GM12878 (cell line): ENCODE measurements around the gene GOLGA7B. TPM values are rescaled to one million over a fixed set of nuclear protein-coding genes. Genes with fewer than 3 reads are reported as not detected.

ENCODE experiments used
- ATAC-seq: fragments of 200-7000 bp; cut with Tn5 transposase; 3 replicates; pipeline ENCODE4 v1.9.1; 2020; ENCODE audit warnings: mild to moderate bottlenecking, moderate library complexity
- BruUV-seq: library from RNA; stranded (reverse); fragments of 400-500 nt; replicated peaks from 2 replicates; lab custom pipeline; 2021; lab: Mats Ljungman, UMichigan
- CTCF ChIA-PET: fragments of 300-600 bp; sonication (Branson Sonifier 250); formaldehyde crosslinking; extraction: SDS; loops from one replicate; lab custom pipeline; 2021; ENCODE audit warnings: inconsistent platforms; lab: Yijun Ruan, JAX
- POLR2A ChIA-PET: fragments of 350-600 bp; formaldehyde crosslinking; extraction: SDS; loops from one replicate; lab custom pipeline; 2021; ENCODE audit warnings: inconsistent platforms; lab: Charles Lee
- RAD21 ChIA-PET: fragments of 300-600 bp; sonication (Branson Sonifier 250); formaldehyde crosslinking; loops from one replicate; lab custom pipeline; 2023; ENCODE audit warnings: antibody characterized with exemption; ENCODE audit not compliant: unreplicated experiment; lab: Charles Lee
- SMC1A ChIA-PET: fragments of 300-600 bp; sonication (Branson Sonifier 250); formaldehyde crosslinking; loops from one replicate; lab custom pipeline; 2023; ENCODE audit not compliant: unreplicated experiment, uncharacterized antibody; lab: Charles Lee
- DNase-seq: peaks from one replicate; pipeline ENCODE4 v3.0.0-alpha.2; 2011; ENCODE audit warnings: low read depth, low spot score
- FAIRE-seq: peaks from 3 replicates; lab custom pipeline; 2011; peaks lifted over from hg19 to GRCh38; lab: Jason Lieb, UNC
- H2AFZ ChIP-seq: 2 replicates; pipeline ENCODE4 v1.6.0; 2011; ENCODE audit warnings: low read depth, low read length, control low read depth; ENCODE audit not compliant: control insufficient read depth
- H3K27ac ChIP-seq: 2 replicates; pipeline ENCODE4 v1.5.1; 2011; ENCODE audit warnings: control low read depth; ENCODE audit not compliant: control insufficient read depth, insufficient read depth
- H3K27me3 ChIP-seq, 2 experiments: replicated peaks in 1 of 2; 2 replicates each; pipeline versions ENCODE4 v1.6.0 to v1.6.1; 2011; ENCODE audit warnings: low read length in 1 of 2; ENCODE audit not compliant: control insufficient read depth in 2 of 2, insufficient read depth in 2 of 2
- H3K36me3 ChIP-seq, 2 experiments: 2 replicates each; pipeline ENCODE4 v1.5.1; 2011; ENCODE audit warnings: low read length in 1 of 2; ENCODE audit not compliant: control insufficient read depth in 2 of 2, insufficient read depth in 2 of 2
- H3K4me1 ChIP-seq: 2 replicates; pipeline ENCODE4 v1.6.1; 2011; ENCODE audit warnings: mild to moderate bottlenecking, low read length, moderate library complexity, mixed read lengths; ENCODE audit not compliant: control insufficient read depth, insufficient read depth
- H3K4me2 ChIP-seq: 2 replicates; pipeline ENCODE4 v1.6.0; 2011; ENCODE audit warnings: control low read depth; ENCODE audit not compliant: control insufficient read depth, insufficient read depth
- H3K4me3 ChIP-seq: fragments of 200-600 bp; sonication (generic); 2 replicates; pipeline ENCODE4 v1.5.1; 2016
- H3K79me2 ChIP-seq: 2 replicates; pipeline ENCODE4 v1.6.0; 2011; ENCODE audit warnings: low read length; ENCODE audit not compliant: control insufficient read depth, insufficient read depth
- H3K9ac ChIP-seq: 2 replicates; pipeline ENCODE4 v1.8.0; 2011; ENCODE audit warnings: low read length, control low read depth, mixed read lengths; ENCODE audit not compliant: control insufficient read depth, insufficient read depth
- H3K9me3 ChIP-seq: replicated peaks from 3 replicates; pipeline ENCODE4 v1.5.1; 2011; ENCODE audit warnings: mild to moderate bottlenecking, low read length; ENCODE audit not compliant: control insufficient read depth, insufficient read depth
- H4K20me1 ChIP-seq: 2 replicates; pipeline ENCODE4 v1.6.0; 2011; ENCODE audit not compliant: control insufficient read depth, insufficient read depth
- CREM ChIP-seq: IDR thresholded peaks from 2 replicates; pipeline ENCODE4 v1.6.1; 2014; ENCODE audit warnings: antibody characterized with exemption, low read depth
- EED ChIP-seq: sonication (generic); IDR thresholded peaks from 2 replicates; pipeline ENCODE4 v1.6.1; 2016; ENCODE audit warnings: antibody characterized with exemption, low read depth
- HCFC1 ChIP-seq: fragments of 150-350 bp; IDR thresholded peaks from 2 replicates; pipeline ENCODE4 v1.6.1; 2014; ENCODE audit warnings: low read length
- KDM1A ChIP-seq: fragments of 200-600 bp; sonication (generic); IDR thresholded peaks from 2 replicates; pipeline ENCODE4 v1.6.1; 2016; ENCODE audit warnings: borderline replicate concordance
- MEF2A ChIP-seq: IDR thresholded peaks from 2 replicates; pipeline ENCODE4 v1.6.1; 2011; ENCODE audit warnings: low read depth, mild to moderate bottlenecking, low read length, moderate library complexity; ENCODE audit not compliant: insufficient read depth
- NKRF ChIP-seq: fragments of 450-650 bp; conservative IDR thresholded peaks from 2 replicates; pipeline ENCODE4 v1.6.1; 2017; ENCODE audit warnings: mild to moderate bottlenecking, moderate library complexity
- PML ChIP-seq: IDR thresholded peaks from 2 replicates; pipeline ENCODE4 v1.6.1; 2012; ENCODE audit warnings: low read length, inconsistent platforms
- RCOR1 ChIP-seq: conservative IDR thresholded peaks from 2 replicates; pipeline ENCODE4 v1.6.1; 2012; ENCODE audit warnings: low read depth, low read length, improper control_type of control experiment
- SKIL ChIP-seq: fragments of 450-650 bp; IDR thresholded peaks from 2 replicates; pipeline ENCODE4 v1.6.1; 2017; ENCODE audit warnings: mild to moderate bottlenecking, low read depth, inconsistent platforms; ENCODE audit not compliant: poor library complexity, severe bottlenecking
- SREBF1 ChIP-seq: IDR thresholded peaks from 2 replicates; pipeline ENCODE4 v1.6.1; 2012; ENCODE audit warnings: mild to moderate bottlenecking, low read length
- STAT1 ChIP-seq: fragments of 450-650 bp; conservative IDR thresholded peaks from 2 replicates; pipeline ENCODE4 v1.6.1; 2014; ENCODE audit warnings: antibody characterized with exemption, mild to moderate bottlenecking
- SUZ12 ChIP-seq: fragments of 200-600 bp; sonication (generic); IDR thresholded peaks from one replicate; pipeline ENCODE4 v1.6.1; 2018; ENCODE audit warnings: antibody characterized with exemption, mild to moderate bottlenecking; ENCODE audit not compliant: unreplicated experiment
- TAF1 ChIP-seq: IDR thresholded peaks from 2 replicates; pipeline ENCODE4 v1.6.1; 2011; ENCODE audit warnings: mild to moderate bottlenecking, low read depth, low read length, borderline replicate concordance
- TCF12 ChIP-seq: IDR thresholded peaks from 2 replicates; pipeline ENCODE4 v1.6.1; 2011; ENCODE audit warnings: low read depth, mild to moderate bottlenecking, low read length
- USF1 ChIP-seq: IDR thresholded peaks from 2 replicates; pipeline ENCODE4 v1.6.1; 2011; ENCODE audit warnings: borderline replicate concordance, low read depth, mild to moderate bottlenecking, moderate library complexity, mixed read lengths, low read length; ENCODE audit not compliant: insufficient read depth; ENCODE audit errors: extremely low read length
- WRNIP1 ChIP-seq: IDR thresholded peaks from 2 replicates; pipeline ENCODE4 v1.6.1; 2011; ENCODE audit warnings: low read depth, low read length, improper control_type of control experiment, borderline replicate concordance
- ZNF622 ChIP-seq: fragments of 450-650 bp; IDR thresholded peaks from 2 replicates; pipeline ENCODE4 v1.6.1; 2017; ENCODE audit warnings: mild to moderate bottlenecking, inconsistent platforms
- WGBS: methylation state at CpG from one replicate; pipeline ENCODE4 v1.1.6; 2016; ENCODE audit warnings: low lambda C conversion rate; ENCODE audit not compliant: insufficient replicate concordance, insufficient coverage; ENCODE audit errors: missing lambda C conversion rate; 5-methylcytosine and 5-hydroxymethylcytosine counted together
- in situ Hi-C: fragments of 300-500 bp; cut with MboI; formaldehyde crosslinking; loops from 9 replicates; pipeline ENCODE4 v1.14.3; 2018; ENCODE audit warnings: mixed read lengths
- intact Hi-C: fragments of 100-400 bp; cut with micrococcal nuclease; formaldehyde crosslinking; loops from one replicate; pipeline ENCODE4 v1.14.2; 2022; ENCODE audit not compliant: unreplicated experiment
- polyA plus RNA-seq, 11 experiments: library from polyadenylated mRNA; depleted of rRNA in 4 of 11; unstranded in 6 of 11; stranded (reverse) in 5 of 11; fragments of >200 nt; fragmentation: Nextera tagmentation in 4 of 11; fragmentation: Illumina TruSeq in 1 of 11; extraction: Ambion mirVana in 4 of 11; extraction: Trizol in 1 of 11; gene quantifications; 1 replicate in 1 of 11; 2 replicates in 10 of 11; pipeline versions ENCODE4 v1.2.1 to v1.2.3, GENCODE V29; 2011 to 2016; ENCODE audit warnings: inconsistent platforms in 2 of 11, missing spikeins in 2 of 11, low read depth in 1 of 11
- total RNA-seq, 4 experiments: library from RNA; depleted of rRNA in 3 of 4; stranded (reverse); fragments of >200 nt in 3 of 4; fragmentation: Illumina TruSeq in 1 of 4; extraction: Trizol in 1 of 4; gene quantifications; 2 replicates each; pipeline versions ENCODE4 v1.2.1 to v1.2.3, GENCODE V29; 2013 to 2021

Gene GOLGA7B
- total and polyA plus RNA-seq, 10 of the 15 experiments (the other 5 are each of a cell fraction or from before 2014, with no cell fraction given), result 0.01 to 0.02 (median 0.01) TPM; not detected in 7

GRCh38 chr10:97905276-97905675, 55.6 kb downstream of the GOLGA7B start (continued):
- TF ChIP-seq TAF1 (no peak), PML (no peak)

GRCh38 chr10:97907211-97907610, 57.6 kb downstream of the GOLGA7B start:
- ChIA-PET RAD21 (interaction anchor here (0.7 kb wide), 1 partner anchor 1245 kb away, joined by 5 read pairs; no protein-coding TSS in a partner anchor), CTCF (interaction anchor here (1.2 kb wide), 1 partner anchor 8 kb away, joined by 3 read pairs; no protein-coding TSS in a partner anchor), SMC1A (no interaction called here), POLR2A (no interaction called here)
- no peaks in the 10 kb centered on the region for H3K36me3 ChIP-seq
- H2AFZ ChIP-seq, result no peak overlapping the region
- DNase-seq (no peak), ATAC-seq (no peak), FAIRE-seq (no peak)
- intact Hi-C loops (no loop called here), in situ Hi-C loops (no loop called here)
- H3K4me3 ChIP-seq, result no peak overlapping the region
- H3K27me3 ChIP-seq, result peaks cover 6 to 15% of the 10 kb centered on the region in 2 experiments; a peak in 2 of 4 replicates
- WGBS, result 14% methylated on average over 4 of the region's 6 CpGs
- H3K9ac ChIP-seq, result no peak overlapping the region
- no peaks in the 10 kb centered on the region for H3K4me1 ChIP-seq
- TF ChIP-seq NKRF (no peak), MEF2A (no peak), KDM1A (no peak), ZNF622 (no peak), HCFC1 (no peak), EED (no peak), WRNIP1 (no peak), TCF12 (no peak), USF1 (no peak), SKIL (no peak), SREBF1 (no peak), STAT1 (no peak), SUZ12 (no peak), CREM (no peak), RCOR1 (no peak)
- no peak overlapping the region for H3K4me2 ChIP-seq
- no peaks in the 10 kb centered on the region for H4K20me1 ChIP-seq
- no peak overlapping the region for H3K27ac ChIP-seq
- no TSS peak for BruUV-seq
- no peaks in the 10 kb centered on the region for H3K9me3 ChIP-seq
- no peaks in the 10 kb centered on the region for H3K79me2 ChIP-seq
